Stimulated activated CD8-positive, alpha-beta memory T cell treated with anti-CD3 and anti-CD28 coated beads, Interleukin-2, amount 100 ng/mL, for 1 hour (primary cell): ENCODE results near the gene PGM2L1.
A peak's percentile ranks its signal among the peaks of the same experiment; 100 is the strongest.
"Not testable (repeated sequence)": the region's sequence is repeated elsewhere in the genome, so short reads cannot be mapped to it uniquely, and the experiment has no call there.

Source experiments
- DNase-seq, 2 donors: peaks; one replicate each; pipeline ENCODE4 v3.0.0-alpha.2; 2020; ENCODE audit warnings: low read depth in 2 of 2

The PGM2L1 gene

DNA sequence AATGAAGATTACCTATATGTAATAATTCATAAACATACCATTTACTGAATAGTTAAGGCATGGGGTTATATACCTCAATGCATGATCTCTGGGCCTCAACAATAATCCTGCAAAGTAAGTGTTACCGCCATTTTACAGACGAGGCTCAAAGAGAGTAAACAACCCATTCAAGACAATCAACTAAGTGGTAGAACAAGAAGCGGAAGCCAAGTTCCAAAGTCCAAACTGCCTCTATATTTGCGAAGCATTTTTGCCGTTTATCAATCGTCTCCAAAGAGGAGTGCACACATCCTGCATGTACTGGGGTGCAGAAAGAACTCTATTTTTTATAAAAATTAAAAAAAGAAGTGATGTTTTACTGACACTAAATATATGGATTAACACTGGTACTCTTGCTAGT lies 59.3 kb downstream of the PGM2L1 start:
- no peak for DNase-seq

DNA sequence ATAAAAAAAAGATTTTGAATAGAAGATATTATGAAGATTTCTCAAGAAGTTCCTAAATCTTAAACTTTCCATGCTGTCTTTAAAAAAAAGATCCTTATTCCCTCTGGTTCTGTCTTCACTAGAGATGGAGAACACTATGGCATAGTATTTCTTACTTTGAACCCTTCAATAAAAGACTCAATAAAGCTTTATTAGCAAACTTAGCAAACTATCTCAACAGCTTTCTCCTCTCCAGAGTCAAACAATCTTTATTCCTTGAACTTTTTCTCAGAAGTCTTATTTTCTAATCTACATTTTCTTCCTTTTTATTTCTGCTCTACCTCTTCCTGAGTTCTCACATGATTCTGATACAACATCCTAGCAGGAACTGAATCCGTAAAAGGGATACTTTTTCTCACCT lies 65.0 kb downstream of the PGM2L1 start:
- DNase-seq: no peak

DNA sequence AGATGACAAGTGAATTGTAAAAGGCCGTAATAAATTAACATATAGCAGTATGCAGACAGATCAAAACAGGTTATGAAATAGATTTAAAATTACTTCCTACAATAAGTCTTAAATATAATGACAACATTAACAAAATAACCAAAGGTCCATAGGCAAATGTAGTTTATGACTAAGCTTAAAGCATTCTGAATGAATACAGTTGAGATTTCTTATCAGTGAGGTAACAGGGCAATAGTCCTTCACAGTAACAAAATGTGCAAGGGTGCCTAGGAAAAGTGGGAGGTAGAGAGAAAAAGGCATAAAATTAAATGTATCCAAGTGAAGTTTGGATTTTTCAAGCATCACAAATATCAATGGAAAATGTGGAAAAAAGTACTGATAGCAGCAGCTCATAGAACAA lies 65.9 kb downstream of the PGM2L1 start:
- no peak for DNase-seq

DNA sequence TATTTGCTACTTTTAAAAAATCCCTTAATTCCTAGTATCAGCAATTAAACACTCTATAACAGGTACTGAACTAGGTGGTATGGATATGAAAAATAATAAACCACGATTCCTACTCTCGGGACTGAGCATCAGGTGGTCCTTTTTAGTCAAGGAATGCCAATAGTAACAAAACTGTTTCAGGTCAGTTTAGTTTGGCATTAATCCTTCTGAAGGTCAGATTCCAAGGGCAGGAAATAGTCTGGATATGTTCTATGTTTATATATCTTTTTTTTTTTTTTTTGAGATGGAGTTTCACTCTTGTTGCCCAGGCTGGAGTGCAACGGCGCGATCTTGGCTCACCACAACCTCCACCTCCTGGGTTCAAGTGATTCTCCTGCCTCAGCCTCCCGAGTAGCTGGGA lies 67.2 kb downstream of the PGM2L1 start:
- DNase-seq: not testable (repeated sequence)

DNA sequence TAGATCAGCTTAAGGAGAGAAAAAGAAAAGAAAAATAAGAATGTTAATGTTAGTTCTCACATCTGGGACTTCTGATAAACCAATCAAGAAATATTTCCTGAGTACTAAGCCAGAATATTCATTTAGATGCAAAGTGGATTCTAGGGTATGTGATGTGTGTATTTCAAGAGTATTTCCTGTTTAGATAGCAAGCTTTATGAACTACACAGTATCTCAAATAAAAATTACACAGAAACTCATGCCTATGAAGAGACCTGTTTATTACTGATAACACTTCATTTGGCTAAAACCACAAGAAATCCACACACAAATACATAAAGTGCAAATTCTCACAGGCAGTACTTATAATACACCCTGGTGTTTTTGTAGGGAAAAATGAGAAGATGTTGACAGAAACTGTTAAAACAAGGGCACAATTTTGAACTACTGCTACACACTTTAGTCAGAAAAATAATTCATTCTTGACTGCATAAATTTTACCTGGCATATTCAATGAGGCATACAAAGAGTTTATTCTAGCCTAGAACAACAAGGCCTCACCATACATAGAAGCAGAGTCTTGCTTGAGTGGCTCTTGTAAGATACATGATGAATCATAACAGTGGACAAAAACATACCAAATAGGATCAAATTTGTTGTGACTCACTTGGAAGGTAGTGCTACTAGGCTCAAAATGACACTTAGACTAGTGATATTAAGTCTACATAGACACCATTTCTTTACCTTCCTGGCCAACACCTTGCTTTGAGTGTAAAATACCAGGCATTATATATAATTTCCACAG lies 68.0 kb downstream of the PGM2L1 start:
- DNase-seq: no peak

DNA sequence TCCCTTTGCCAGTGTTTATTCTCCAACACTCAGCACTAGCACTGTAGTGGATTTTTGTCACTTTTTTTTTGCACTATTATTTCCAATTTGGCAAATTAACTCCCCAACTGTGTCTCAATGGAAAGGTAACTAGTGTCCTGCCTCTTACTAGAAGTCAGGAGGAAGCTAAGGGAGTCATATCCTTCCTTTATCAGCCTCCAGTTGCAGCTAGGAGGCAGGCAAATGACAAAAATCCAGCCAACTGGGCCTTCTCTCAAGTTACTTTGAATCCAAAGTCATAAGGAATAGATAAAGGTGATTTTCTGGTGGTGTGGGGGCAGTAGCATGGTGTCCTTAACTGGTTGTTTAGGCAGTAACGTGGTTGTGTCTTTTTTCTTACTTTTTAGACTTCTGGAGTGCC lies 71.2 kb downstream of the PGM2L1 start:
- DNase-seq: no peak

DNA sequence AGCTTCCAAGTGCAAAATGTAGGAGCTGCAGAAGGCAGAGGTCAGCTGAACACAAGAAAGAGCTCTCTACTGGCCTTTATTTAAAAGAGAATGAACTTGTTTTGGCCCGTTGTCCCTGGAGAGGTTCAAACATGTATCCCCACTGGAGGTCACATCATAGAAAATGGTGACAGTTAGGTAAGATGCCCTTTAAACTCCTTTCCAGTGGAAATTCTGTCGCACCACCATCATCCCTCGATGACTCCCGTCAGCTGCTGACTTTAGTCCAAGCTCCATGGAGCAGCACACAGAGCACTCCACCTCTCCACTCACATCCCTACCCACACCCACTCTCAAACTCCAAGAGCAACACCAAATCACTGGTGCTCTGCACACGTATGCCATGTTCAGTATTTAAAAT lies 71.6 kb downstream of the PGM2L1 start:
- no peak for DNase-seq

DNA sequence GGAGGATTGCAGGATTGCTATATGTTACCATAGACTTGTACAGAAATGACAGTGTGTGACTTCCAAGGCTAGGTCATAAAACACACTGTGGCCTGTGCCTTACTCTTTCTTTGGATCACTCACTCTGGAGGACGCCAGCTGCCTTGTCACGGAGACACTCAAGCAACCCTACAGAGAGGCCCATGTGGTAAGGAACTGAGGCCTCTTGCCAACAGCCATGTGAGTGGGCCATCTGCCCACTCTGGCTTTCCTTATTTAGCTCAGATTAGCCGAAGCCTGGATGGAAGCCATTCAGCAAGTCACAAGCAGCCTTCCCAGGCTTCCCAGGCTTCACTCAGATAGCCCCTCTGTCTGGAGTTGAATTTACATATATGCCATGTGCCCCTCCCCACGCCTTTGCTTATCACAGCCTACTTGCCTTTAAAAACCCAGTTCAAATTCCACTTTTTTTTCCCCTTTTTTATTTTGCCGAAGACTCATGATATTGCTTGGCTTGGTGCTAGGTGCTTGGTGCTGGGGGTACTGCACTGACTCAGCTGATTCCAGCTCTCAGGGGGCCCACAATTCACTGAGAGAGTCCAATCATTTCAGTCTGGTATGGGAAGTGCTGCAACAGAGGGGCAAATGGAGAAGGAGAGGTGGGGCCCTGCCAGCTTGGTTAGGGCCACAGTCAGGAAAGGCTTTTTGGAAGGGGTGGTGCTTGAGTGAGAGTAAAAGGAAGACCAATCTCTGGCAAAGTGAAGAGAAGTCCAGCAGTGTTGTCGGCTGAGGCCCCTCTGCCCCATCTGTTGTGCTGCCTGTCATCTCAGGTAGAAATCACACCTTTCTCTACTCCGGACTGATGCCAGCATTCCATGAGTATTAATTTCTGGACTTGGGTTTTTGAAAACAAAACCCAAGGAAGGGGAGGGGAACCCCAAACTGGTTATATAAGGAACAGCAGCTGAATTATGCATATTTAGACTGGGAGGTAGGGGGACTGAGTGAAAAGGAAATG lies 72.3 kb downstream of the PGM2L1 start:
- DNase-seq: no peak

DNA sequence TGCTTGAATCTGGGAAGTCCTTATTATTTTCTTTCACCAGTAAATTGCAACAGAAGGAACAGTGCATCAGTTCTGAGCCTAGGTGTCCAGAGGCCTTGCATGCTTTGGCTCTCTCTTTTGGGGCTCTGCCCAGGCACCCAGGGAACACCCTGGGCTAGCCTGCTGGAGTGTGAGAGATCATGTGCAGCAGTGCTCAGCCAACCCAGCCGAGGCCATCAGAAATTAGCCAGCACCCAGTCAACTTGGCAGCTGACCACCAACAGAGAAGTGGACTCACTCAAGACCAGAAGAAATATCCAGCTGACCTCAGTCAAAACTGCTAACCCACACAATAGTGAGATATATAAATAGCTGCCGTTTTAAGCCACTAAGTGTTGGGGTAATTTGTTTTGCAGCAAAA lies 75.6 kb downstream of the PGM2L1 start:
- DNase-seq: no peak

DNA sequence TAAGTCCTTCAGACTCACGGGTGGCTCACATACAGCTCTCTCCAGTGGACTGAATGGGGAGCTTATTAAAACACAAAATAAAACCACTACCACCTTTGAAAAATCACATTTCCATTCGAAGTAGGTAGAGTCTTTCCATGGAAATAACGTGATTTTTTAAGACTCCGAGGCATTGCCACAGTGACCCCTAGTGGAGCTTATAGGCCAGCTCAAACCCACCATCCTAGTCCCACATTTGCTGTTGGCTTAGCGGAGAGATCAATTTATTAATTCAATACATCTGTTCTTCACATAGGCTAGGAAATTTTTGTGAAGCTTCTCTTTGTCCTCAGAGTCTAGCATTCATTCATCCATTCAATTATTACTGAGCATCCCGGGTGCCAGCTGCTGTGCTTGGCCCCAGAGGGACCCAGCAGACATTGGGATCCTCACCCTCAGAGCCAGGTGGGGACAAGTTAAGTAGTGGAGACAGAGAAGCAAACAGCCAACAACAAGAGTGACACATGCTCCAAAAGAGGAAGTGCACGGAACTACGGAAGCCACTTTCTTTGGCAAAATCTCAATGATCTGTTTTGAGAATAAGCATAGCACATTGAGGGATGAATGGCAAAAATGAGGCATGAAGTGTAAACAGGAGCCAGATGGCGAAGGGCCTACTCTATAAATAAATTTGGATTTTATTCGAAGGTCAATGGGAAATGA lies 76.6 kb downstream of the PGM2L1 start:
- no peak for DNase-seq

DNA sequence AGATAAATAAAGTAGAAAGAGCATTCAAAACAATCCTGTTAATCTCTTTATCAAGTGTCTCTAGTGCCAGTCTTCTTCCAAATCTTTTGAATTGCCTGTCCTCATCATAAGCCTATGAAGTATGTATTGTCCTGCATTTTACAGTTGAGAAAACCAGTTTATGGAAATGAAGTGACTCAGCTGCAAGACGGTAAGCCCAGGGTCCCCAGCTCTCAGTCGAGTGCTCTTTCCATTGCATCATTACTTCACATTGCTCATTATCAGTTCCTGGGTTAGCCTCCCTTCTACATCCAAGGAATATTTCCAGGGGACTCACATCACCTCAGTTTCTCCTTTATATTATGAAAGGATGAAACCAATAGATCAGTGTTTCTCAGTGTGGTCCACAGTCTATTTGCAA lies 77.7 kb downstream of the PGM2L1 start:
- no peak for DNase-seq

DNA sequence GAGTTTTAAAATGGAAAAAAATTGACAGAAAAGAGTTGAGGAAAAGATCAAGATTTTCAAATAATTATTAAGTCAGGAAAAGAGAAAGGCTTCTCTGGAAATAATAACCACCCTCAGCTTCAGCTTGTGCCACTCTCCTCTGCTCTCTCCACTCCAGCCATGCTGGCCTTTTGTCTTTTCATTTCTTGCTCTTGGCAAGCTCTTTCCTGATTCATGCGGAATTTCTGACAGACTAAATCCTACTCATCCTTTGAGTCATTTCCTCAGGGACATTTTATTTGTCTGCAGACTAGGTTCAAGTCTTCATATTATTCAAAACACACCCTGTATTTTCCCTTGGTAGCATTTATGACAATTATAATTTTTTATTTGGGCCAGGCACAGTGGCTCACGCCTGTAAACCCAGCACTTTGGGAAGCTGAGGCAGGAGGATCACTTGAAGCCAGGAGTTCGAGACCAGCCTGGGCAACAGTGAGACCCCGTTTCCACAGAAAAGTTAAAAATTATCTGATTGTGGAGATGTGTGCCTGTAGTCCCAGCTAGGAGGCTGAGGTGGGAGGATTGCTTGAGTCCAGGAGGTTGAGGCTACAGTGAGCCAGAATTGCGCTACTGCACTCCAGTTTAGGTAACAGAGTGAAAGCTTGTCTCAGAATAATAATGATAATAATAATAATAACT lies 79.0 kb downstream of the PGM2L1 start:
- DNase-seq: no peak

DNA sequence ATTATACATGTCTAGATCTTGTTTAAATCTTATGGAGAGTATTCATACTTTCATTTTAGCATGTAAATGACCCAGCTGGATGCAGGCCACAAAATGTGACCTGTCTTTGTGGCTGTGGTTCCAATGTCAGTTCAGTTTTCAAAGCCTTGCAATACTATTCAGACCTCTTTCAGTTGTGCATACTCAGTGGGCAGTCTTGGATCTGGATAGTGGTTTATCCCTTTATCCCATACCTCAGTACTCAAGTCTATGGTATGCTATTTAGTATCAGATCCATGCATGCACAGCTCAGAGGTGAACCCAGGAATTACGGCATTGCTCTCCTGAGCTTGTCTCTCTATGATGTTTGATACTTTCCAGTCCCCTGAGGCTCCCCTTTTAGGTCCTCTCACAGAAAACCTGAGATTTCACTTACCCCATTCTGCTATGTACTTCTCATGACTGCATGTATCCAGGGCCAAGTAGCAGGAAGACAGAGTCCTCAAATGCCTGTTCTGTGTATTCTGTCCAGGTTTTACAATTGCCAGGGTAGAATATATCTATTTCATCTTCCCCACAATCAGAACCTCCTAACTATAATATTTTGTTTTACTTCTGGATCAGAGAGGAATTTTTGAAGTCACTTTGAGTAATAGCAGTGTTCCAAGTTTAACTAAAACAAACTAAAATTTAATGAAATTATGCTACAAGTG lies 79.8 kb downstream of the PGM2L1 start:
- no peak for DNase-seq

DNA sequence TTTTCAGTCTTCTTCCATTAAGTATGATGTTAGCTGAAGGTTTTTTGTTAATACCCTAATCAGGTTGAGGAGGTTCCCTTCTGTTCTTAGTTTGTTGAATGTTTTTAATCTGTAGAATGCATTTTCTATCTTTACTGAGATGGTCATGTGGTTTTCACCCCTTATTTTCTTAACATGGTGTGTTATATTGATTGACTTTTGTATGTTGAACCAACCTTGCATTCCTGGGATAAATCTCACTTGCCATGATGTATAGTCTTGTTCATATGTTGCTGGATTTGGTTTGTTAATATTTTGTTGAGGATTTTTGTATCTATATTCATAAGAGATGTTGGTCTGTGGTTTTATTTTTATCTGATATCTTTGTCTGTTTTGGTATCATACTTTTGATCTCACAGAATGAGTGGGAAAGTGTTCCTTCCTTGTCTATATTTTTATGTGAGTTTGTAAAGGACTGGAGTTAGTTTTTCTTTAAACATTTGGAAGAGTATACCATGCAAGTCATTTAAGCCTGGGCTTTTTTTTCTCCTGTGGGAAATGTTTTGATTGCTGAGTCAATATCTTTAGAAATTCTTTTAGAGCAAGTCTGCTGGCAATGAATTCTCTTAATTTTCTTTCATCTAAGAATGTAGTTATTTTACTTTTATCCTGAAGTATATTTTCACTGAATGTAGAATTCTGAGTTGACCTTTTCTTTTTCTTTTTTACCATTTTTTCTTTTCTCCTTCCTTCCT lies 81.3 kb downstream of the PGM2L1 start:
- no peak for DNase-seq

DNA sequence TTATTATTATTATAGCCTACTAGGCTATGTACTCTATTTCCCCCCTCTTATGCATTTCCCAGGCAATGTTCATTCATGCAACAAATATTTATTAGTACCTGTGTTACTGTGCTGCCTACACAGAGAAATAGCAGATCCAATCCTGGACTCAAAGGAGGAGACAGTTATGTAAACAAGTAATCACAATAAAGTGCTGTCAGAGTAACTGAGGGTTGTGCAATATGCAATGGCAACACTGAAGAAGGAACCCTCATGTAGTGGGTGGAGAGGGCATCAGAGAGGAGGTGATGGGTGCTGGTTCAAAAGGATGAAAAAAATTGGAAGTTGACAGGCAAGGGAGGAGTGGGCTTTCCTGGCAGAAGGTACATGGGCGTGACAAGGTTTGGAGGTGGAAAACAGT lies 85.9 kb downstream of the PGM2L1 start:
- DNase-seq: no peak

DNA sequence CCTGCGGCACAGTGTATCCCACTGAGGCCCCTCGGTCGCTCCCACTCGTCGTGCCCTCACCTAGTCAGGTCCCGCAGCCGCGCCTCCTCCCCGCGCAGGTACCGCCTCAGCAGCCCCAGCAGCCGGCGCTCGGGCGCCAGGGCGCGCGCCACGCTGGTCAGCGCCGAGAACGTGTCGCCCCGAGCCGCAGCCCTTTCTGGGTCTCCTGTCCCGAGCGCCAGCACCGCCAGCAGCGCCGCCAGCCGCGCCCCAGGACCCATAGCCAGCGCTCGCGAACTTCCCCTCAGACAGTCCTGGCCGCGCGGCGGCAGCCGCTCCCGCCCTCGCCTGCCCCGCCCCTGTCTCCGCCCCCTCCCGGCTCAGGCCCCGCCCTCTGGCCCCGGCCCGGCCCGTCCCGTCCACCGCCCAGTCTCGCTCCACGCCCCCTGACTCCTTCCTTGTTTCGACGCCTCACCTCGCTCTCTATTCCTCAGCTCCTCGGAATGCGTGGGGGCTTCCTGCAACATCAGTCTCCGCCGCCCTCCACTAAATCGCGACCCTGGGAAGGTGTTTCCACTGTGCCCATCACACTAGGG lies 86.8 kb downstream of the PGM2L1 start, which contains the start of gene P4HA3:
TSS of gene P4HA3 (minus strand) at position 289 of the 575 bp plus-strand sequence. CDS start at position 260, 29 bp downstream.
- peak in 1 of 2 donors; percentile 11 for DNase-seq

DNA sequence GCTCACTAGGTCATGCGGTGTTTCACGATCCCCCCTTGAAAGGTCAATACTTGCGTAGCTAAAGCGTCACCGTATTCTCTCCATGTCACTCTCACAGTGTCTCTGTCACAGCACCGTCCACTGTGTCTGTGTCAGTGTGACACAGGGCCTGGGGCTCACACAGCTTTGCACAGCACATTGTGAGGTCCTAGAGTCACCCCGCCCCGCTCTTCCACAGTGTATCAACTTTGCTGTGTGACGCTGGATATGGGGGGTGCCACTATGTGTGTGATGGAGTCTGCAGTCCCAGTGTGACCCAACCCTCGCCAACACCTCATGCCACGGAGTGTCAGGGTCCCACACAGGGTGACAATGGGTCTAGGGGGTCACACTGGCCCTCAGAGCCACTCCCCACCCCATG lies 87.4 kb downstream of the PGM2L1 start:
- no peak for DNase-seq

DNA sequence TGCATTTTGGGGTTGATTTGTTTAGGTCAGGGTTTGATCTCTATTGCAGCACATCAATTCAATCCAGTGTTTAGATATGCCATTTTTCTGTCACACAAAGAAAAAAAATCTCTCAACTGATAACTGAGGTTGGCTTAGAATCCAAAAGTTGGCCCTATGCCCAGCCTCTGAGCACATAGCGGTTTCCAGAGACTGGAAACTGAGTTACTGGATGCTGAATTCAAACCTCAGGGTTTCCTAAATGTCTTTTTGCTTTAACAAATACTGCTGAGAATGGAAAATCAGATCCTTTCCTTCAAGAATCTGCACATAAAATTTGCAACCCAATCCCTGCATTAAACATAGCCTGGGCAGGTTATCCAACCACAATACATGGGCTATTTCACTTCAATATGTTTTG lies 90.8 kb downstream of the PGM2L1 start:
- DNase-seq: no peak

DNA sequence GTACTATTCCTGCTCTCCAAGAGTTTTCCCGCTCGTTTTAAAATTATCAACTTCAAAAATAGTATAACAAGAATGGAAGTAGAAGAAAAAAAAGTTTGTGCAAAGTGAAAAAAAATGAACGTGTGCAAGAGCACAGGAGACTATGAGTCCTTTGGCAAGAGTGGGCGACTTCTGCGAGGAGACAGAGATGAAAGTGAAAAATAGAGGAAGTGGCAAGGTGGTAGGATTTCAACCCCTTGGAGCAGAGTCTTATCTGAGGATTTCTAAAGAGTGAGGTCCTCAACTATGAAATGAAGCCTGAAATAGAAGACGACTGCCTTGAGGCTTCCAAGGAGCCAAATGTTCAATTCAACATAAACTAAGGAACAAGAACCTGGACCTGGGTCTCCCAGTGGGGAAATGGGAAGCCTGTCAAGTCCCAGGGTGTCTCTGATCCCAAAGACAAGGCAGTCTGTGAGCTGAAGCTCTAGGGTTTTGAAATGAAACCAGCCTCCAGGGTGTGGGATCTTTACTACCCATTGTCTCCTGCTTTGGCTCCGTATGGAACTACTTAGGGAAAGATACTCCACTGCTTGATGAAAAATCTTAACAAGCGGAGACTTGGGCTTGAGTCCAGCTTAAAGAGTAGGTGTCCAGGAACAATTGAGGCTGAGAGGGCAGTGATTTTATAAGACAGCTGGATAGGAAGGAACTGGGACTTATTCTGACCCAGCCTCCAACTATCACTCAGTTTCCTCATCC lies 91.6 kb downstream of the PGM2L1 start:
- DNase-seq: no peak
